Measurements from ENCODE around the gene VWA5B1.

The VWA5B1 gene

GRCh38 chr1:20376171-20376570 is 85.5 kb downstream of the VWA5B1 start:
- DNase-seq: no peak
- no peaks in the 10 kb centered on the region for H3K4me1 Mint-ChIP-seq
- peaks cover 96% of the 10 kb centered on the region for H3K27me3 Mint-ChIP-seq (ENCODE audit: low read depth, poor library complexity)
- no peaks in the 10 kb centered on the region for H3K36me3 Mint-ChIP-seq (ENCODE audit: low read depth)
- no peak for TF ChIP-seq CTCF (IDR thresholded peaks at IDR 0.05)
- H3K4me3 Mint-ChIP-seq: no peak overlapping the region
- no peaks in the 10 kb centered on the region for H3K9me3 Mint-ChIP-seq
- H3K27ac Mint-ChIP-seq: no peak overlapping the region

GRCh38 chr1:20376880-20377494 is 86.3 kb downstream of the VWA5B1 start:
- Mint-ChIP-seq H3K27ac (no peak overlapping the region), H3K4me1 (no peaks in the 10 kb centered on the region), H3K4me3 (no peak overlapping the region), H3K9me3 (no peaks in the 10 kb centered on the region), H3K36me3 (ENCODE audit: low read depth) (no peaks in the 10 kb centered on the region), H3K27me3 (ENCODE audit: low read depth, poor library complexity) (peaks cover 88% of the 10 kb centered on the region)
- DNase-seq: peak; percentile 82
- TF ChIP-seq CTCF (IDR thresholded peaks at IDR 0.05): peak; percentile 79

- Mint-ChIP-seq H3K27ac (no peak overlapping the region), H3K4me1 (no peaks in the 10 kb centered on the region), H3K36me3 (ENCODE audit: low read depth) (no peaks in the 10 kb centered on the region), H3K9me3 (no peaks in the 10 kb centered on the region), H3K4me3 (no peak overlapping the region), H3K27me3 (ENCODE audit: low read depth, poor library complexity) (peaks cover 86% of the 10 kb centered on the region)
- DNase-seq: no peak
- TF ChIP-seq CTCF (IDR thresholded peaks at IDR 0.05): no peak
These were observed 87.0 kb downstream of the VWA5B1 start for GRCh38 chr1:20377516-20378270.

GRCh38 chr1:20379075-20379474 is 88.4 kb downstream of the VWA5B1 start:
- DNase-seq: no peak
- Mint-ChIP-seq H3K27me3 (ENCODE audit: low read depth, poor library complexity) (peaks cover 82% of the 10 kb centered on the region), H3K4me1 (no peaks in the 10 kb centered on the region), H3K27ac (no peak overlapping the region), H3K4me3 (no peak overlapping the region), H3K9me3 (no peaks in the 10 kb centered on the region), H3K36me3 (ENCODE audit: low read depth) (no peaks in the 10 kb centered on the region)
- TF ChIP-seq CTCF (IDR thresholded peaks at IDR 0.05): no peak

GRCh38 chr1:20380175-20380574 is 89.5 kb downstream of the VWA5B1 start:
- Mint-ChIP-seq H3K27ac (no peak overlapping the region), H3K4me1 (no peaks in the 10 kb centered on the region), H3K27me3 (ENCODE audit: low read depth, poor library complexity) (peaks cover 82% of the 10 kb centered on the region), H3K36me3 (ENCODE audit: low read depth) (no peaks in the 10 kb centered on the region), H3K4me3 (no peak overlapping the region), H3K9me3 (no peaks in the 10 kb centered on the region)
- no peak for TF ChIP-seq CTCF (IDR thresholded peaks at IDR 0.05)
- DNase-seq: no peak

GRCh38 chr1:20380616-20381035 is 90.0 kb downstream of the VWA5B1 start:
- H3K27ac Mint-ChIP-seq: no peak overlapping the region
- no peak for DNase-seq
- no peak overlapping the region for H3K4me3 Mint-ChIP-seq
- no peaks in the 10 kb centered on the region for H3K9me3 Mint-ChIP-seq
- H3K36me3 Mint-ChIP-seq (ENCODE audit: low read depth): no peaks in the 10 kb centered on the region
- H3K4me1 Mint-ChIP-seq: no peaks in the 10 kb centered on the region
- peaks cover 82% of the 10 kb centered on the region for H3K27me3 Mint-ChIP-seq (ENCODE audit: low read depth, poor library complexity)
- TF ChIP-seq CTCF (IDR thresholded peaks at IDR 0.05): no peak

Data from nephron progenitor cell (in vitro differentiated cells).